Kidney epithelial cell (primary cell): ENCODE data around the gene MRC1. TPM values are rescaled to one million over a fixed set of nuclear protein-coding genes. Genes with fewer than 3 reads are reported as not detected.

ENCODE experiments used
- DNase-seq: peaks from one replicate; pipeline ENCODE4 v3.0.0-alpha.2; 2010; ENCODE audit warnings: low read depth
- H3K27me3 ChIP-seq: 2 replicates; pipeline ENCODE4 v1.6.0; 2011; ENCODE audit warnings: low read length; ENCODE audit not compliant: control insufficient read depth, insufficient read depth
- H3K36me3 ChIP-seq: 2 replicates; pipeline ENCODE4 v1.5.1; 2011; ENCODE audit warnings: low read length; ENCODE audit not compliant: control insufficient read depth, insufficient read depth
- H3K4me3 ChIP-seq: 2 replicates; pipeline ENCODE4 v1.5.1; 2011; ENCODE audit warnings: low read depth, mild to moderate bottlenecking, control low read depth, low read length
- CTCF ChIP-seq: IDR thresholded peaks from 2 replicates; pipeline ENCODE4 v1.5.1; 2011; ENCODE audit warnings: mild to moderate bottlenecking, moderate library complexity, low read length, control low read depth, inconsistent platforms; ENCODE audit not compliant: insufficient read depth, poor library complexity, severe bottlenecking
- total RNA-seq: library from RNA; depleted of rRNA; stranded (reverse); fragments of >200 nt; gene quantifications from 2 replicates; pipeline ENCODE4 v1.2.3, GENCODE V29; 2015

The MRC1 gene
- 0.07 and 0.29 TPM in 2 replicates for total RNA-seq

GRCh38 chr10:17808971-17809841 lies at the start of gene MRC1:
TSS of gene MRC1 (plus strand) at chr10:17809348. CDS start at chr10:17809466, 118 bp downstream.
- no peak for TF ChIP-seq CTCF

GRCh38 chr10:17764142-17764541 lies 45.0 kb upstream of the MRC1 start:
- TF ChIP-seq CTCF: no peak

More at GRCh38 chr10:17808971-17809841, at the start of gene MRC1:
- DNase-seq: no peak
- Histone ChIP-seq H3K27me3 (no peaks in the 10 kb centered on the region), H3K36me3 (no peaks in the 10 kb centered on the region), H3K4me3 (no peak within 1 kb of the TSS)

GRCh38 chr10:17765602-17766001 lies 43.5 kb upstream of the MRC1 start:
- no peak overlapping the region for H3K4me3 ChIP-seq
- H3K27me3 ChIP-seq: no peaks in the 10 kb centered on the region
- DNase-seq: no peak
- no peaks in the 10 kb centered on the region for H3K36me3 ChIP-seq
- TF ChIP-seq CTCF: no peak

More at GRCh38 chr10:17764142-17764541, 45.0 kb upstream of the MRC1 start:
- no peak for DNase-seq
- no peaks in the 10 kb centered on the region for H3K36me3 ChIP-seq
- no peak overlapping the region for H3K4me3 ChIP-seq
- H3K27me3 ChIP-seq: no peaks in the 10 kb centered on the region

- no peak for TF ChIP-seq CTCF
- Histone ChIP-seq H3K4me3 (no peak overlapping the region), H3K36me3 (no peaks in the 10 kb centered on the region), H3K27me3 (no peaks in the 10 kb centered on the region)
- DNase-seq: no peak
Observed at GRCh38 chr10:17766731-17767130, 42.4 kb upstream of the MRC1 start.

- TF ChIP-seq CTCF: no peak
- Histone ChIP-seq H3K27me3 (no peaks in the 10 kb centered on the region), H3K36me3 (no peaks in the 10 kb centered on the region), H3K4me3 (no peak overlapping the region)
- DNase-seq: no peak
Observed at GRCh38 chr10:17768496-17768895, 40.7 kb upstream of the MRC1 start.
